HL-60/S4 (cell line): ENCODE data around the gene LRFN3.
"Not testable (repeated sequence)": the region's sequence is repeated elsewhere in the genome, so short reads cannot be mapped to it uniquely, and the experiment has no call there.

Experiments
- in situ Hi-C: fragments of 300-500 bp; cut with MboI; formaldehyde crosslinking; loops from 2 replicates; pipeline ENCODE4 v1.14.3; 2022; ENCODE audit warnings: low sequenced_read_pairs

Gene LRFN3

DNA sequence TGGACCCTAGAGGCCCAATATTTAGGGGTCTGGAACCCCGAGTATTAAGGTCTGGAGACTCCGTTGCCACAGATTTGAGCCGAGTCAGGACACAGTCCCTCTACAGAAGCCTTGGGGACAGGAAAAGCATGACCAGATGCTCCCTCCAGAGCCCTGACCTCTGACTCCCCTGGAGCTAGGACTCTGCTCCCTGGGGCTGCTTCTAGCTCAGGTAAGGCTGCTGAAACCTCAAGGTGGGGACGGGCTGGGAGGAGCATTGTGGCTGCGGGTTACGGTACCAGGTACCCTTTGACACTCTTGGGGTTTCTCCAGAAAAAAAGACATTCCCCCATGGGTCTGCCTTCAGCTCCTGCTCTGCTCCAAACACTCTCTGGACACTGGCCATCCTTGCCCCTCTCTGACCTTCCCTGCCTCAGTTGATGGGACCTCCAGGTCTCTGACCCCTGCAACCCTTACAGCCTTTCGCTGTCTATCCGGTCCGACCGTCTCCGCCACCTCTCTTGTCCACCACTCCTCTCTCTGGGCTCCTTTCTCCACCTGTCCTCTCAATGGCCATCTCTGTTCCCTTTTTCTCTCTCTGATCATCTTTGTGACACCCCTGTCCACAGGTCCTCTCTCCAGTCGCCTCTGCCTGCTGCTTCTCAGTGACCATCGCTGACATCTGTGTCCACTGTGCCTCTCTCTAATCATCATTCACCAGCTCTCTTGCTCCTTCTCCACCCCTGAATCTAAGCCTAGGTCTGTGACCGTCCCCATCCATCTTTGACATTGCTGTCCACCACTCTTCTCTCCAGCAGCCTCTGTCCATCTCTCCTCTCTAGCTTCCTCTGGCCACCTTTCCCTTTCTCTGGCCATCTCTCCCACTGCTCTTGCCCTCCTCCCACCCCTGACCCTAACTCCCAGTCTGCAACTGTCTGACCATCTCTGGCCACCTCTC lies 1.4 kb downstream of the LRFN3 start:
- in situ Hi-C loops = no loop called here

DNA sequence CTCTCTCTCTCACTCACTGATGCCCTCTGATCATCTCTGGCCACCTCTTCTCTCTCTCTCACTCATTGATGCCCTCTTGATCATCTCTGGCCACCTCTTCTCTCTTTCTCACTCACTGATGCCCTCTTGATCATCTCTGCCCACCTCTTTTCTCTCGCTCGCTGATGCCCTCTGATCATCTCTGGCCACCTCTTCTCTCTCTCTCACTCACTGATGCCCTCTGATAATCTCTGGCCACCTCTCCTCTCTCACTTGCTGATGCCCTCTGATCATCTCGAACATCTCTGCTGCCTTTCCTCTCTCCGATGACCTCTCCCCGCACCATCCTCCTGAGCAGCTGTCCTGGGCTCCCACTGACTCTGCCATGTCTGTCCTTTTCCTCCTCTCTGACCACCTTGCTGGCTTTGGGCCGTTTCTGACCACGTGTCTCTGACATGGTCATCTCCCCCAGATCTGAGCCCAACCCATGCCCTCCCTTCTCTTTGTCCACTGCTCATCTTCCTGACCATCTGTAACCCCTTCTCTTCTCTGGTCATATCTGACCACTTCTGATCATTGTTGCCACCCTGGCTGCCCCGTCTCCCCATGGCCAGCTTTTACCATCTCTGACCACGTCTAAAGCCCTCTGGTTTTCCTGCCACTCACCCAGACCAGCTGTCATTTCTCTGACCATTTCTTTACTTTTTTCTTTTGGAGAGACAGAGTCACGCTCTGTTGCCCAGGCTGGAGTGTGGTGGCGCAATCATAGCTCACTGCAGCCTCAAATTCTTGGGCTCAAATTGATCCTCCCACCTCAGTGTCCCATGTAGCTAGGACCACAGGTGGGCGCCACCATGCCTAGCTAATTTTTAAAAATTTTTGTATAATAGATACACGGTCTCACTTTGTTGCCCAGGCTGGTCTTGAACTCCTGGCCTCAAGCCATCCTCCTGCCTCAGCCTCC lies 2.4 kb downstream of the LRFN3 start:
- in situ Hi-C loops = no loop called here

DNA sequence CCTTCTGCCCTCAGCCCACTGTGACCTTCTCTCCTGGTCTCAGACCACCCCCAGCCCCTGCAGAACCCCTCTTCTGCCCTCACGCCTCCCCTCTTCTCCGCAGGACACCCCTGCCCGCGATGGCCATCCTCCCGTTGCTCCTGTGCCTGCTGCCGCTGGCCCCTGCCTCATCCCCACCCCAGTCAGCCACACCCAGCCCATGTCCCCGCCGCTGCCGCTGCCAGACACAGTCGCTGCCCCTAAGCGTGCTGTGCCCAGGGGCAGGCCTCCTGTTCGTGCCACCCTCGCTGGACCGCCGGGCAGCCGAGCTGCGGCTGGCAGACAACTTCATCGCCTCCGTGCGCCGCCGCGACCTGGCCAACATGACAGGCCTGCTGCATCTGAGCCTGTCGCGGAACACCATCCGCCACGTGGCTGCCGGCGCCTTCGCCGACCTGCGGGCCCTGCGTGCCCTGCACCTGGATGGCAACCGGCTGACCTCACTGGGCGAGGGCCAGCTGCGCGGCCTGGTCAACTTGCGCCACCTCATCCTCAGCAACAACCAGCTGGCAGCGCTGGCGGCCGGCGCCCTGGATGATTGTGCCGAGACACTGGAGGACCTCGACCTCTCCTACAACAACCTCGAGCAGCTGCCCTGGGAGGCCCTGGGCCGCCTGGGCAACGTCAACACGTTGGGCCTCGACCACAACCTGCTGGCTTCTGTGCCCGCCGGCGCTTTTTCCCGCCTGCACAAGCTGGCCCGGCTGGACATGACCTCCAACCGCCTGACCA lies 3.3 kb downstream of the LRFN3 start:
- in situ Hi-C loops = no loop called here

DNA sequence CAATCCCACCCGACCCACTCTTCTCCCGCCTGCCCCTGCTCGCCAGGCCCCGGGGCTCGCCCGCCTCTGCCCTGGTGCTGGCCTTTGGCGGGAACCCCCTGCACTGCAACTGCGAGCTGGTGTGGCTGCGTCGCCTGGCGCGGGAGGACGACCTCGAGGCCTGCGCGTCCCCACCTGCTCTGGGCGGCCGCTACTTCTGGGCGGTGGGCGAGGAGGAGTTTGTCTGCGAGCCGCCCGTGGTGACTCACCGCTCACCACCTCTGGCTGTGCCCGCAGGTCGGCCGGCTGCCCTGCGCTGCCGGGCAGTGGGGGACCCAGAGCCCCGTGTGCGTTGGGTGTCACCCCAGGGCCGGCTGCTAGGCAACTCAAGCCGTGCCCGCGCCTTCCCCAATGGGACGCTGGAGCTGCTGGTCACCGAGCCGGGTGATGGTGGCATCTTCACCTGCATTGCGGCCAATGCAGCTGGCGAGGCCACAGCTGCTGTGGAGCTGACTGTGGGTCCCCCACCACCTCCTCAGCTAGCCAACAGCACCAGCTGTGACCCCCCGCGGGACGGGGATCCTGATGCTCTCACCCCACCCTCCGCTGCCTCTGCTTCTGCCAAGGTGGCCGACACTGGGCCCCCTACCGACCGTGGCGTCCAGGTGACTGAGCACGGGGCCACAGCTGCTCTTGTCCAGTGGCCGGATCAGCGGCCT lies 4.1 kb downstream of the LRFN3 start:
- in situ Hi-C loops = no loop called here

DNA sequence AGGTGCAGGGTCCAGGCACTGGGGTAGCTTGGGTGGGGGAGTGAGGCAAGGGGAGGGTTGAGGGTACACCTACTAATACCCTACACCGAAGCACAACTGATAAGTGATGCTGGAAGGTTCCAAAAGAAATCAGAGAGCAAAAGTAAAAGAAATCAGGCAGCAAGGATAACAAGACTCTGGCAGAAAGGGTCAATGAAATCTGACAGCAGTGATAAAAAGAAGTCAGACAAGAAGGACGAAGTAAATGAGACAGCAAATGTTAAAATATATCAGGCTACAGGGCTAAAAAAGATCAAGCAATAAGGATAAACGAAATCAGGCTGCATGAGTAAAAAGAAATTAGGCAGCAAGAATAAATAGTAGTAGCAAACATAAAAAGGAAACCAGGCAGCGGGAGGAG lies 4.7 kb downstream of the LRFN3 start:
- in situ Hi-C loops = no loop called here

DNA sequence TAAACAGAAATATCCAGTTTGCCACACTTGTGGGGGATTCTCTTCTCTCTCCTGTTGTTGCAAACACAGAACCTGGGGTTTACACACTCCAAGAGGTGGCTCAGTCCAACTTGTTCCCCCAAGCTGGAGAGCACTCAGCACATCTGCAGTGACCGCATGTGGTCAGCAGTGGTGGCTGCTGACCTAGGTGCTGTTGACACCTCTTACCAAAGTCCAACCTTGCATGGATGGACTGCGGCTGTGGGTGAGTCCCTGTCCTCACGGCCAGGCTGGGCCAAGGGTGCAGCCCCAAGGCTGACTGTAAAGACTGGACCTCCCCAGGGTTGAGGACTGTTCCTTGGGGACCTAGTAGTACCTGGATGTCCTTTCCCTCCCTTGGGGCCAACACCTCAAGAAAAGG lies 6.1 kb downstream of the LRFN3 start:
- in situ Hi-C loops = no loop called here

DNA sequence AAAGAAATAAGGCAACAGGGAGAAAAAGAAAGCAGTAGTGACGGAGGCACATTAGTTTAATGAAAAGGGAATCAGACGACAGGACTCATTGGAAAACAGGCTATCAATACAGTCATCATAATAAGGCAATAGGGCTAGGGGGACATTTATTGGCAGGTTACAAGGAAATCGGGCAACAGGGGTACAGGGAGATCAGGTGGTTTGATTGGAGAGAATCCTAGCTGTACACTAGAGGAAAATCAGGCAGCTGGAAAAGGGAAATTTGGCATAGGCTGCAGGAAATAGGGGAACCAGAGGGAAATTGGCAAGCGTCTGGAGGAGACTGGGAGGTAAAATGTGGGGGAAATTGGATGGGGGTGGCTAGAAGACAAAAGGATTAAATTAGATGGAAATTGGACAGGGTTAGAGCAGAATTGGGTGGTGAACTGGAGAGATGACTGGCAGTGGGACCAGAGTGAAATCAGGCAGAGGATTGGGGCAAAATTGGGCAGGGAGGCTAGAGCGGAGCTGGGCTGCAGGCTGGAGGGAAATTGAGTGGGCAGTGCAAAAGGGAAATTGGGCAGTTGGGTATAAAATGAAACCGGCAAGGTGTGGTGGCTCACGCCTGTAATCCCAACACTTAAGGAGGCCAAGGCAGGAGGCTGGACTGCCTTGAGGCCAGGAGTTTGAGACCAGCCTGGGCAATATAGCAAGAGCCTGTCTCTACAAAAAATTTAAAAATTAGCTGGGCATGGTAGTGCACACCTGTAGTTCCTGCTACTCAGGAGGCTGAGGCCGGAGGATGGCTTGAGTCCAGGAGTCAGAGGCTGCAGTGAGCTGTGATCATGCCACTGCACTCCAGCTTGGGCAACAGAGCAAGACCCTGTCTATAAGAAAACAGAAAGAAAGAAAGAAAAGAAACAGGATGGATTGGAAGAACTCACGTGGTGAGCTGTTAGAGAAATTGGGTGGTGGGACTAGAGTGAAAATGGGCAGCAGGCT lies 7.4 kb downstream of the LRFN3 start:
- in situ Hi-C loops = no loop called here

DNA sequence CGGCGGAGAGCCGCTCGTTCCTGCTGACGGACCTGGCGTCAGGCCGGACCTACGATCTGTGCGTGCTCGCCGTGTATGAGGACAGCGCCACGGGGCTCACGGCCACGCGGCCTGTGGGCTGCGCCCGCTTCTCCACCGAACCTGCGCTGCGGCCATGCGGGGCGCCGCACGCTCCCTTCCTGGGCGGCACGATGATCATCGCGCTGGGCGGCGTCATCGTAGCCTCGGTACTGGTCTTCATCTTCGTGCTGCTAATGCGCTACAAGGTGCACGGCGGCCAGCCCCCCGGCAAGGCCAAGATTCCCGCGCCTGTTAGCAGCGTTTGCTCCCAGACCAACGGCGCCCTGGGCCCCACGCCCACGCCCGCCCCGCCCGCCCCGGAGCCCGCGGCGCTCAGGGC lies 8.4 kb downstream of the LRFN3 start:
- in situ Hi-C loops = no loop called here

DNA sequence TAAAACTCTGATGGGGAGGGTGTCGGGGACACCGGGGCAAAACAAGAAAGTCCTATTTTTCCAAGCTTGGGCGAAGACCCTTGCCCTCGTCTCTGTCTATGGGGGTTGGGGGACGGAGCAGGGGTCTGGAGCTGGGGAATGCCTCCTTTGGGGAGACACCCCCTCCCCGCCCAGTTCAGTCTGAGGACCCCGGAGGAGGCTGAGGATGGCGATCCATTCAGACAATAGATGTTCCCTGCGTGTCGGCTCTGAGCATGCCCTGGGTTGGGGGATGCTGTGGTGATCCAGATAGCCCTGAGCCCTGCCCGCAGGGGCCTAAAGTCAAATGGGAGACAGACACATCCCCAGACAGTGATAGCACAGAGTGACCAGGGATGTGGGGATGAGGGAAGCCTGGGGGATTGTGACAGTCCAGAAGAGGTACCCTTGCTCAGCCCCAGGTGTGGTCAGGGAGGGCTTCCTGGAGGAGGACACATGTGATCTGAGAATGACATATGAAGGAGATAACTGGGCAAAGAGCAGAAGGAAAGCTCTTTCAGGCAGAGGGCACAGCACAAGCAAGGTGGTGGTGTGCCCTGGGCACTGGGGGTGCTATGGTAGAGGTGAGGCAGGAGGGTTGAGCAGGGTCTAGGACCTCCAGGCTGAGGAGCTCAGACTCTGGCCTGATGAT lies 9.1 kb downstream of the LRFN3 start:
- in situ Hi-C loops = no loop called here

DNA sequence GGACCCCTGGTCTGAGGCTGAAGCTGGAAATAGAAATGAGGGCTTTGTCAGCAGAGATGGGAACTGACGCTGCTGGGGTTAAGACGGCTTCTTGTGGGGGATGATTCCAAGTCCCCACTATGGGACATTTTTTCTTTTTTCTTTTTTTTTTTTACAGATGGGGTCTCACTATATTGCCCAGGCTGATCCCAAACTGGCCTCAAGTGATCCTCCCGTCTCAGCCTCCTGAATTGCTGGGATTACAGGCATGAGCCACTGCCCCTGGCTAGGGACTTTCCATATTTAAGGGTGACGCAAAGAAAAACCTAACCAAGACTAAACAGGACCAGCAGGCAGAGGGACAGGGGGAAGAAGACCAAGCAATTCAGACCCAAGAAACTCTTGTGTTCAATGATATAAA lies 10.0 kb downstream of the LRFN3 start:
- in situ Hi-C loops = no loop called here

DNA sequence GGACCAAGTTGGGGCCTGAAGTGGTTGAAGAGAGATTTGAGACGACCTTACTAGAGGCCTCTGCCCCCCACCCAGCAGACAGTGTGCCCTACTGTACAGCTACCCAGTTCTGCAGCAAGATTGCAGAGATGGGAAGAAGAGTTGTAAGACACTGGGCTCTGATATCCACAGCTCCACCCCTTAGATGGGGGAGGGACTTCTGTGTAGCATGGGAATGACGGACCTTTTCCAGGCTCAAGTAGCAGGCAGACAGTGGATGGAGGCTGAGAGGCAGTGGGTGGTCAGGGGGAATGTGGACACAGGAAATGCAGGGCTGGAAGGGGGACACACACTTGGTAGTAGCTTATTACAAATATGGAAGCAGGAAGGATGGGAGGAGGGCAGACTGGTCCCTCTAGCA lies 13.0 kb downstream of the LRFN3 start:
- in situ Hi-C loops = no loop called here

DNA sequence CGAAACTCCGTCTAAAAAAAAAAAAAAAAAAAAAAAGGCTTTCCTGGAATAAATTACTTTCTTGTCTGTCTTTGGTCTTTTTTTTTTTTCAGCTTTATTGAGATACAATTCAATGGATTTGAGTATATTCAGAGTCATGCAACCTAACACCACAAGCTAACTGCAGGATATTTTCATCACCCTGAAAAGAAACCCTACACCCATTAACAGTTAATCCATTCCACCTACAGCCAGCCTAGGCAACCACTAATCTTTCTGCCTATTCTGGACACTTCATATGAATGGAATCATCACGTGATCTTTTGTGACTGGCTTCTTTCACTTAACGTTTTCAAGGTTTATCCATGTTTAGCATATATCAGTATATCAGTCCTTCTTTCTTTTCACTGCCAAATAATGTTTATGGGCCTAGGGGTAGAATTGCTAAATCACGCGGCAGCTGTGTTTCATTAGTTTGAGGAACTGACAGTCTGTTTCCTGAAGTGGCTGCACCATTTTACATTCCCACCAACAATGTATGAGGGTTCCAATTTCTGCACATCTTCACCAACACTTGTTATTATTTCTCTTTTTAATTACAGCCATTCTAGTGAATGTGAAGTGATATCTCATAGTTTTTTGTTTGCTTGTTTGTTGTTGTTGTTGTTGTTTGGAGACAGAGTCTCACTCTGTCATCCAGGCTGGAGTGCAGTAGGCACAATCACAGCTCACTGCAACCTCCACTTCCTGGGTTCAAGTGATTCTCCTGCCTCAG lies 19.9 kb downstream of the LRFN3 start:
- in situ Hi-C loops = no loop called here

DNA sequence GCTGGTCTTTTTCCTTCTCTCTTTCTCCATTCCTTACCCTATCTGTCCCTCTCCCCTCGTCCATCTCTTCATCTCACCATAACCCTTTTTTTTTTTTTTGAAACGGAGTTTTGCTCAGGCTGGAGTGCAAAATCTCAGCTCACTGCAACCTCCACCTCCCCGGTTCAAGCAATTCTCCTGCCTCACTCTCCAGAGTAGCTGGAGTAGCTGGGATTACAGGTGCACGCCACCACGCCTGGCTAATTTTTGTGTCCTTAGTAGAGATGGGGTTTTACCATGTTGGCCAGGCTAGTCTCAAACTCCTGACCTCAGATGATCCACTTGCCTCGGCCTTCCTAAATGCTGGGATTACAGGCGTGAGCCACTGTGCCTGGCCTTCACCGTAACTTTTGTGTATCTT lies 21.2 kb downstream of the LRFN3 start:
- in situ Hi-C loops = not testable (repeated sequence)

DNA sequence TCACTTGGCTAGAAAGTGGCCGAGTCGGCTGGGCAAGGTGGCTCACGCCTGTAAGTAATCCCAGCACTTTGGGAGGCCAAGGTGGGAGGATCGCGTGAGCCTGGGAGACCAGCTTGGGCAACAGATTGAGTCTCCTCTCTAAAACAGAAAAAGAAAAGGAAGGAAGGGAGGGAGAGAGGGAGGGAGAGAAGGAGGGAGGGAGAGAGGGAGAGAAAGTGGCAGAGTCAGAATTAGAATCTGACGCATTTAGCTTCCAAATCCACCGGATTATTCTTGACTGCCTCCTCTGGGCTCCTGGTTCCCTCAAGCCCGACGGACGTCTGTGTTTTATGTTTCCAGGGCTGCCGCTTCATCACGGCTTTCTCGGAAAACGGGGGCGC lies 22.5 kb downstream of the LRFN3 start:
- in situ Hi-C loops = no loop called here

DNA sequence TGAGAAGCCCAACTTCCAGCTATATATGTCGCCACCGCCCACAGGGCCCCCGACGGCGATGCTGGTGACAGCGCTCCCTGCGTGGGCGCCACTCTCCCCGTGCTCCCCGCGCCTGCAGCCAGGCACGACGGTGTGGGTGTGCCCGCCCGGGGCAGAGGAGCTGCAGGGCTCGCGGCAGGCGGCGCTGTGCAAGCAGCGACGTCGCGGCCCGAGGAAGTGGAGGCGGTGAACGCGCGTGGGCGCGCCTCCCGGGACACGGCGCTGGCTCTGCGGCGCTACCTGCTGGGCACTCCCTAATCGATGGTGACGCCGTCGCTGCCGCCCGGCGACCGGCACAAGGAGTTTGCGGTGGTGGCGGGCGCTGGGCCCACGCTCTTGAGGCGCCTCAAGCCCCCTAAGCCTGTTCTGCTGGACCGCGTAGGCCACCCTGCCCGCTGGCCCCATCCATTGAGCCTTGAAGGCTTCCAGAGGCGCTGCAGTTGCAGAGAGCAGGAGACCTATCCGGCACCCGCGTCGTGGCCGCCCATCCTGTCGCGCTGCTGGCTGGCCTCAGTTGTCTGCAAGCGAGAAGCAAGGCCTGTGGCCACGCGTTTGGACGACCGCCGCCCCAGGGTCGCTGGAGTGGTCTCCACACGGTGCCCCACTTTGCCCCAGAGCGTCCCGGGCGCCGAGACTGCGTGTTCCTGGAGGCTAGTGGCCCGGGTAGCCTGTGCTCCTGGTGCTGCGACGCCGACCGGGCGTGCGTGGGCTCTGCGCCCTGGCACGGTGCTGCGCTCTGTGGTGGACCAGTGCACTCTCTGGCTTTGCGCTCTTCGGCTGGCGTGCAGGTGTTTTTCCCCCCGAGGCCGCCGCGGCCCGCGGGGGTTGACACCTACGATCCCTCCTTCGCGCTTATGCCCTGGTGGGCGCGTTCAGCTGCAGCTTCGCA lies 23.1 kb downstream of the LRFN3 start:
- in situ Hi-C loops = no loop called here

DNA sequence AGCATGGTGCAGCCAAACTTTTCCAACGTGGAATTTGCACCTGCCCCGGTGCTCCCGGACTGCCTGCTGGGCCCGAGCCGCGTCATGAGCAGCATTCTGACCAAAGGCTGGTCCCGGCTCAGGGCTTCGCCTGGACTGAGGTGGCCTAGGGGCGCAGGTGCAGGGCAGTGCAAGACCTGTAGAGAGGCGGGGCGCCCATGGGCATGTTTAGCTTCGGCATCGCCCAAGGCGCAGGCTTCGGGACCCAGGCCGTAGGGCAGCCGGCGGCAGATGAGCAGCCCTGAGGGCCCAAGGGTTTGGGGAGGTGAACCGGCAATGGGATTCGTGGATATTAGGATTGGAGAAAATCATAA lies 23.8 kb downstream of the LRFN3 start:
- in situ Hi-C loops = no loop called here

DNA sequence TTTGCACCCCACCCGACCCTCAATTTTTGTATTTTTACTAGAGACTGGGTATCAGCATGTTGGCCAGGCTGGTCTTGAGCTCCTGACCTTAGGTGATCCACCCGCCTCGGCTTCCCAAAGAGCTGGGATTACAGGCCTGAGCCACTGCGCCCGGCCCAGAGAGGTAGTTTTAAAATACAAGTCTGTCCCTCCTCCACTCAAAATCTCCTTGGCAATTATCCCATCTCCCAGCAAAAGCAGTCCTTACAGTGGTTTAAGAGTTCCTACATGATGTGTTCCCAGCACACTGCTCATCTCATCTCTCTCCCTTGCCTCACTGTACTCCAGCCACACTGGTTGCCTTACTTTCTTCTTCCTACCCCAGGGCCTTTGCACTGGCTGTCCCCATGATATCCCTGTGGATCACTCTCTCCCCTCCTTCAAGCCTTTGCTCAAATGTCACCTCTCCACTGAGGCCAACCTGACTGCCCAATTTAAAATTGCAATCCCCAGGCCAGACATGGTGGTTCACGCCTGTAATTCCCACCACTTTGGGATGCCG lies 24.3 kb downstream of the LRFN3 start:
- in situ Hi-C loops = no loop called here
